LHCN-M2 (cell line): Measurements from ENCODE around the gene GDF9. TPM values are rescaled to one million over a fixed set of nuclear protein-coding genes. Genes with fewer than 3 reads are reported as not detected.

ENCODE experiments used
- DNase-seq: peaks from one replicate; pipeline ENCODE4 v3.0.0-alpha.2; 2012; ENCODE audit warnings: low read depth
- total RNA-seq: library from RNA; depleted of rRNA; stranded (reverse); fragments of >200 nt; gene quantifications from 2 replicates; pipeline ENCODE4 v1.2.3, GENCODE V29; 2014; rRNA removed

GDF9 gene
- total RNA-seq, 1 experiment from 2014 or later, result not detected

DNA sequence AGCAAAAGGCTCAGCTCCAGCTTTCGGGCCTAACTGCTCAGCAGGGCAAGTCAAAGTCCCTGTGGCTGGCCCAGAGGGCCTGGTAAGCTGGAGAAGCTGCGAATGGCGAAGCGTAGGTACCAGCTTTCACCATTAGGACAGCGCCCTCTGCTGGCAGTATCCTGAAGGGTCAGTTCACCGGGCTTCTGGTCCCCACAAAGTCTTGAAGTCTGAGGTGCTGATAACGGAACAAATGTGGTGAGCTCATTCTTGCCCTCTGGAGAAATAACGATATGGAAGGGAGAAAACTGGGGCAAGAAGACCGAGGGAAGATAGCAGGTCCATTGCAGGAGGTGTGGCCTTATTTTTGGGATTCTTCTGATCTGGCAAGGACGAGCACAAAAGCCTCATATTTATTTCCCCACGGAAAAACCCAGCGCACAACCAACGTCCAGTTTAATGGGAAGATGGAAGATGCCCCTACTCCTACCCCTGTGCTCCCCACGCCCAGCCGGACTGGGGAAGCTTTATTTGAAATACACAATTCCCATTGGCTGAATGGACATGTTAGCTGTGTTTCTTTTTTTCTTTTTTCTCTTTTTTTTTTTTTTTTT, 46.0 kb downstream of the GDF9 start:
- peak; percentile 84 for DNase-seq

DNA sequence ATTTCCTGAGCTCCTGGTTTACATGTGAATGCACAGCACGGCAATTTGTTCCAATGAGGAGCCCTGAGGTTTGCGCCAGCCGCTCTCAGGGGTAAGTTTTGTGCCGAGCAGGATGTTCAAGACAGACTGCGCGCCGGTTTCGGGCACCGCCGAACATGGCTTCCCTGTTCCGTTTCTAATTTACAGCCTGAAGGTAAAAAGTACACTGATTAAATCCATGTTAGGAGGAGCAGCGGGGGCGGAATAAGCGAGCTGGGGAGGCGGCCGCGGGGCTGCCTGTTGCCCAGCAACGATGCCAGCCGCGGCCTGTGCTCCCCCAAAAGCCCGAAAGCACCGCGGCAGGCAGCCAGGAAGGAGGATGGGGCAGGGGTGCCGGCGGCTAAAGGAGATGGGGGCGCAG, 46.8 kb downstream of the GDF9 start:
- no peak for DNase-seq

- DNase-seq, result no peak
These were observed 49.3 kb downstream of the GDF9 start for GRCh38 chr5:132817011-132817410.

DNA sequence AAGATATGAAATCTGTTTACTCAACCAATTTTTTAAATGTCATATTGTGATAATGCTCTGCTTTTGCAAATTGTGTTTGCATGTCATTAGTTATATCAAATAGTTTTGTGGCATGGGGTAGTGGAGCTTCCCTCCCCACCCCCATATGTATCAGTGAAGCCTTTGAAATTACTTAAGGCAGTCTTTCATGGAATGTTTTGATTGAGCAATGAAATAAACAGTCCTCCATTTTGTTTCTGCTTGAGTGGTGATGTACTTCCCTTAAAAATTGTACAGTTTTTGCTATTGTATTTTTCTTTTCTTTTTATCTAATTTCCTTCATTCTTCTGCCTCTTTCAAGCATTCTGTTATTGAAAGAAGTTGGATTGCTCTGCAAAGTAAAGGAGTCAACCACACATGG, 49.7 kb downstream of the GDF9 start:
- DNase-seq, result no peak

DNA sequence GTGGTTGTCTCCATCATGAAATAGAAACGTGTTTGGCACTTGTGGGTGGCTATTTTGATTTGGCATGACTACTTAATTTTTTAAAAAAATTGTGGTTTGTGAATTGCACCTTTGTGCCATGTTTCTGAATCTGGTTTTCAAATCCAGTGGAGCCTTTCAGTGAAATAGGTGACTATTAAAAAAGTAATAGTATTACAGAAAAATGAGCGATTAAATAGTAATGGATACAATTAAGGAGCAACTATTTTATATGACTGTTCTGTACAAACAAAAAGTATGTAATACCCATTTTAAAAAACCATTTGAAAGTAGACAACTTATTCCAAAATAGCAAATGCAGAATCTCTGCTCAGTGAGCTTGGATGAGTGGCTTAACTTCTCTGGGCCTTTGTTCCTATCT, 50.2 kb downstream of the GDF9 start:
- DNase-seq, result no peak

GRCh38 chr5:132815454-132815853, 50.8 kb downstream of the GDF9 start:
- peak; percentile 30 for DNase-seq

DNA sequence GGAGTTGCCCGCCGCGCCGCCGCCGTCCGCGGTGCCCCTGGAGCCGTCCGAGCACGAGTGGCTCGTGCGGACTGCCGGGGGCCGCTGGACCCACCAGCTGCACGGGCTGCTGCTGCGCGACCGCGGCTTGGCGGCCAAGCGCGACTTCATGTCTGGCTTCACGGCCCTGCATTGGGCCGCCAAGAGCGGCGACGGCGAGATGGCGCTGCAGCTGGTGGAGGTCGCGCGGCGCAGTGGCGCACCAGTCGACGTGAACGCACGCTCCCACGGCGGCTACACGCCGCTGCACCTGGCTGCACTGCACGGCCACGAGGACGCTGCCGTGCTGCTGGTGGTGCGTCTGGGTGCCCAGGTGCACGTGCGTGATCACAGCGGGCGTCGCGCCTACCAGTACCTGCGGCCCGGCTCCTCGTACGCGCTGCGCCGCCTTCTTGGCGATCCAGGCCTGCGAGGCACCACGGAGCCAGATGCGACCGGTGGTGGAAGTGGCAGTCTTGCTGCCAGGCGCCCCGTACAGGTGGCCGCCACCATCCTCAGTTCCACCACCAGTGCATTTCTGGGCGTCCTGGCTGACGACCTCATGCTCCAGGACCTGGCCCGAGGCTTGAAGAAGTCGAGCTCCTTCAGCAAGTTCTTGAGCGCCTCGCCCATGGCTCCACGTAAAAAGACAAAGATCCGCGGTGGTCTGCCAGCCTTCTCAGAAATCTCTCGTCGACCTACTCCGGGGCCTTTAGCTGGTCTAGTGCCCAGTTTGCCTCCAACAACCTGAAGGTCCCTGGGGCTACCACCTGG, 51.6 kb downstream of the GDF9 start:
- DNase-seq, result no peak

GRCh38 chr5:132813599-132814502, 52.4 kb downstream of the GDF9 start:
- no peak for DNase-seq

- no peak for DNase-seq
These were observed 53.3 kb downstream of the GDF9 start, which contains the start of gene SOWAHA for GRCh38 chr5:132812781-132813598. SOWAHA (plus strand) TSS chr5:132813302; CDS start chr5:132813622, 320 bp downstream.

DNA sequence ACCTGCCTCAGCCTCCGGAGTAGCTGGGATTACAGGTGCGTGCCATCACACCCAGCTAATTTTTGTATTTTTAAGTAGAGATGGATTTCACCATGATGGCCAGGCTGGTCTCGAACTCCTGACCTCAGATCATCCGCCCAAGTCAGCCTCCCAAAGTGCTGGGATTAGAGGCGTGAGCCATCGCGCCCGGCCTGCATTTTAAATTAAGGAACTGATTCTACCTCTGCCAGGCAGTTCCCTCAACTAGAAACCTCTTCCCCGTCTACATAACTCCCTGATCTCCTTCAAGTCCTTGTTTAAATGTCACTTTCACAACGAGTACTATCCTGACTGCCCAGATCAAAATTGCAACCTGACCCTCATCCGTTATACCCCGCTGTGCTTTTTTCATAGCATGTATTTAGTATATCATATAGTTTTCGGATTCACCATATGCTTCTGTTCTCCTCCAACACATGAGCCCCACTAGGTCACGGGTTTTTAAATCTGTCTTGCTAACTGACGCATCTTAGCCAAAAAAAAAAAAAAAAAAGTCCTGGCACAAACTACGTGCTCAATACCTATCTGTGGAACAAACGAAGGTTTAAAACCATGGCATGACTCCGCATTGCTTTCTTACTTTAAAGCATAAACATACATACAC, 54.0 kb downstream of the GDF9 start:
- no peak for DNase-seq

Other genes with a start within 250 kb of the GDF9 start
- not detected in 2 replicates for gene IL13, start 208.3 kb downstream of the GDF9 start, total RNA-seq
- not detected in 2 replicates for gene IL4, start 192.5 kb downstream of the GDF9 start, total RNA-seq
- gene KIF3A, start 128.9 kb downstream of the GDF9 start, total RNA-seq, result 4.8 and 7.2 TPM in 2 replicates
- gene CCNI2, start 119.0 kb downstream of the GDF9 start, total RNA-seq, result 0.06 TPM in 1 of 2 replicates, not detected in the other
- 21.3 and 26.2 TPM in 2 replicates for gene SEPTIN8, start 89.2 kb downstream of the GDF9 start, total RNA-seq
- gene SOWAHA, start 53.2 kb downstream of the GDF9 start, total RNA-seq, result not detected in 2 replicates
- 13.3 and 13.4 TPM in 2 replicates for gene SHROOM1, start 35.8 kb downstream of the GDF9 start, total RNA-seq
- gene UQCRQ, start 173 bp upstream of the GDF9 start, total RNA-seq, result 125 and 144 TPM in 2 replicates
- gene LEAP2, start 7.2 kb upstream of the GDF9 start, total RNA-seq, result 0.17 and 0.77 TPM in 2 replicates
- 47.4 and 59.1 TPM in 2 replicates for gene AFF4, start 97.2 kb upstream of the GDF9 start, total RNA-seq
- gene ZCCHC10, start 160.1 kb upstream of the GDF9 start, total RNA-seq, result 12.2 and 70.3 TPM in 2 replicates
- 130 and 153 TPM in 2 replicates for gene HSPA4, start 185.5 kb upstream of the GDF9 start, total RNA-seq